Mesothelial cell of epicardium (in vitro differentiated cells): ENCODE results near the gene NF2. TPM values are rescaled to one million over a fixed set of nuclear protein-coding genes. Genes with fewer than 3 reads are reported as not detected.

Experiments
- DNase-seq, 2 experiments: peaks; one replicate each; pipeline ENCODE4 v3.0.0; 2021; ENCODE audit warnings: low spot score in 2 of 2; ENCODE audit not compliant: unreplicated experiment in 2 of 2
- H3K27ac Mint-ChIP-seq: 2 replicates; pipeline ENCODE4 v1.8.0; 2021; ENCODE audit warnings: mixed read lengths
- H3K27me3 Mint-ChIP-seq: 2 replicates; pipeline ENCODE4 v1.8.0; 2021; ENCODE audit warnings: low read depth, mixed read lengths
- H3K36me3 Mint-ChIP-seq: 2 replicates; pipeline ENCODE4 v1.8.0; 2021; ENCODE audit warnings: mixed read lengths
- H3K4me1 Mint-ChIP-seq: 2 replicates; pipeline ENCODE4 v1.8.0; 2021; ENCODE audit warnings: mixed read lengths
- H3K4me3 Mint-ChIP-seq: 2 replicates; pipeline ENCODE4 v1.8.0; 2021; ENCODE audit warnings: mild to moderate bottlenecking, moderate library complexity, mixed read lengths
- H3K9me3 Mint-ChIP-seq: 2 replicates; pipeline ENCODE4 v1.8.0; 2021; ENCODE audit warnings: mixed read lengths
- total RNA-seq: library from RNA; stranded (reverse); gene quantifications from 3 replicates; pipeline ENCODE4 v1.2.1, GENCODE V29; 2021
- TF ChIP-seq, protein P1 (sequence below): fragments of 200-600 bp; sonication (generic); IDR thresholded peaks from one replicate; pipeline ENCODE4 v1.5.0; 2021; ENCODE audit warnings: antibody characterized with exemption; ENCODE audit not compliant: unreplicated experiment

NF2 gene
- total RNA-seq, 1 donor from 2014 or later = 42.1 TPM

DNA sequence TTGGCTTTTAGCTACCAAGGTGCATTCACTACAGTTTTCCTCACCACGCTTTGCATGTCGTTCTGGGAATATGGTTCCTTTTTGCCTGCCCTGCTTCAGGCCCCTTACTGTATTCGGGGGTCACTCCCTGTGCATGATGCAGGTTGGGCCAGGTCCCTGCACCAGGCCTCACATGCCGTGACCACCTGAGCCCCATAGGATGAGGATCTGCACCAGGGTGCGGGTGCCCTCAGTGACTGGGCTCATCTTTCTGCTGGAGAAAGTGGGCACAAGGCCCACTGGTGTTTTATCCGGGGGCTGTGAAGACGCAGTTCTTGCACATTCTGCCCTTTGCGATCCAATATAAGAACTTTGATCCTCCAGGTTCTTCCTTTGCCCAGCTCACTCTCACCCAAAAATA is 70.7 kb downstream of the NF2 start:
- TF ChIP-seq, protein P1, sequence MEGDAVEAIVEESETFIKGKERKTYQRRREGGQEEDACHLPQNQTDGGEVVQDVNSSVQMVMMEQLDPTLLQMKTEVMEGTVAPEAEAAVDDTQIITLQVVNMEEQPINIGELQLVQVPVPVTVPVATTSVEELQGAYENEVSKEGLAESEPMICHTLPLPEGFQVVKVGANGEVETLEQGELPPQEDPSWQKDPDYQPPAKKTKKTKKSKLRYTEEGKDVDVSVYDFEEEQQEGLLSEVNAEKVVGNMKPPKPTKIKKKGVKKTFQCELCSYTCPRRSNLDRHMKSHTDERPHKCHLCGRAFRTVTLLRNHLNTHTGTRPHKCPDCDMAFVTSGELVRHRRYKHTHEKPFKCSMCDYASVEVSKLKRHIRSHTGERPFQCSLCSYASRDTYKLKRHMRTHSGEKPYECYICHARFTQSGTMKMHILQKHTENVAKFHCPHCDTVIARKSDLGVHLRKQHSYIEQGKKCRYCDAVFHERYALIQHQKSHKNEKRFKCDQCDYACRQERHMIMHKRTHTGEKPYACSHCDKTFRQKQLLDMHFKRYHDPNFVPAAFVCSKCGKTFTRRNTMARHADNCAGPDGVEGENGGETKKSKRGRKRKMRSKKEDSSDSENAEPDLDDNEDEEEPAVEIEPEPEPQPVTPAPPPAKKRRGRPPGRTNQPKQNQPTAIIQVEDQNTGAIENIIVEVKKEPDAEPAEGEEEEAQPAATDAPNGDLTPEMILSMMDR = no peak
- peaks cover 40% of the 10 kb centered on the region for H3K36me3 Mint-ChIP-seq
- no peak overlapping the region for H3K27ac Mint-ChIP-seq
- no peaks in the 10 kb centered on the region for H3K9me3 Mint-ChIP-seq
- DNase-seq = no peak
- no peak overlapping the region for H3K4me3 Mint-ChIP-seq
- no peaks in the 10 kb centered on the region for H3K27me3 Mint-ChIP-seq
- no peaks in the 10 kb centered on the region for H3K4me1 Mint-ChIP-seq

GRCh38 chr22:29679316-29679715 is 75.9 kb downstream of the NF2 start:
- Mint-ChIP-seq H3K4me3 (no peak overlapping the region), H3K9me3 (no peaks in the 10 kb centered on the region), H3K4me1 (no peaks in the 10 kb centered on the region), H3K27ac (no peak overlapping the region), H3K27me3 (no peaks in the 10 kb centered on the region), H3K36me3 (peaks cover 42% of the 10 kb centered on the region)
- TF ChIP-seq, protein P1 = no peak
- no peak for DNase-seq

DNA sequence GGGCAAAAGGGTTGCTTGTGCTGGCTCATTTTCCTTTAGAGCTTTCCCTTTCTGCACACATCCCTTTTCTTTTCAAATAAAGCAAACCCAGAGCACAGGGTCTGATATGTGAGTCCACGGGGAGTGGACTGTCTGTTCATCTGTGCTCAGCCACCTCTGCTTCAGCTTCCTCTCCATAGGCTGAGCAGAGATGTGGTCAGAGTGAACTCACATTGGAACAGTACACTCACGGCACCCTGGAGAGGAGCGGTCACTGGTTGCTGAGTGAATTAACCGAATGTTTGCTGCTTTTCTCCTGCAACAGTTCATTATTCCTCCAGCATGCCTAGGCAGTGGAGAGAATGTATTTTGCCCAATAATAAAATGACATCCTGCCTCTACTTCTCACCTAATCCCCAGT is 80.1 kb downstream of the NF2 start:
- Mint-ChIP-seq H3K4me3 (no peak overlapping the region), H3K9me3 (no peaks in the 10 kb centered on the region), H3K27ac (no peak overlapping the region), H3K4me1 (peaks cover 12% of the 10 kb centered on the region), H3K36me3 (peaks cover 32% of the 10 kb centered on the region), H3K27me3 (no peaks in the 10 kb centered on the region)
- no peak for DNase-seq
- TF ChIP-seq, protein P1 = no peak

GRCh38 chr22:29684244-29684643 is 80.8 kb downstream of the NF2 start:
- H3K27me3 Mint-ChIP-seq = no peaks in the 10 kb centered on the region
- H3K9me3 Mint-ChIP-seq = no peaks in the 10 kb centered on the region
- TF ChIP-seq, protein P1 = no peak
- H3K27ac Mint-ChIP-seq = no peak overlapping the region
- no peak overlapping the region for H3K4me3 Mint-ChIP-seq
- peaks cover 30% of the 10 kb centered on the region for H3K36me3 Mint-ChIP-seq
- peaks cover 16% of the 10 kb centered on the region for H3K4me1 Mint-ChIP-seq
- DNase-seq = no peak

GRCh38 chr22:29689206-29689879 is 85.9 kb downstream of the NF2 start:
- peaks cover 12% of the 10 kb centered on the region for H3K36me3 Mint-ChIP-seq
- H3K27me3 Mint-ChIP-seq = no peaks in the 10 kb centered on the region
- TF ChIP-seq, protein P1 = no peak
- H3K9me3 Mint-ChIP-seq = no peaks in the 10 kb centered on the region
- H3K27ac Mint-ChIP-seq = peak overlapping the region; percentile 70
- no peak for DNase-seq
- H3K4me3 Mint-ChIP-seq = no peak overlapping the region
- H3K4me1 Mint-ChIP-seq = peaks cover 36% of the 10 kb centered on the region

GRCh38 chr22:29689880-29690213 is 86.4 kb downstream of the NF2 start:
- peak in 1 of 2 experiments; percentile 70 for DNase-seq
- Mint-ChIP-seq H3K36me3 (peaks cover 8% of the 10 kb centered on the region), H3K27me3 (no peaks in the 10 kb centered on the region), H3K9me3 (no peaks in the 10 kb centered on the region), H3K4me3 (no peak overlapping the region), H3K27ac (peak overlapping the region; percentile 3), H3K4me1 (peaks cover 36% of the 10 kb centered on the region)
- TF ChIP-seq, protein P1 = peak; percentile 40
